GM12878 (cell line): ENCODE measurements around the gene HOOK2. TPM values are rescaled to one million over a fixed set of nuclear protein-coding genes. Genes with fewer than 3 reads are reported as not detected.

Source experiments
- ATAC-seq: fragments of 200-7000 bp; cut with Tn5 transposase; 3 replicates; pipeline ENCODE4 v1.9.1; 2020; ENCODE audit warnings: mild to moderate bottlenecking, moderate library complexity
- BruUV-seq: library from RNA; stranded (reverse); fragments of 400-500 nt; replicated peaks from 2 replicates; lab custom pipeline; 2021; lab: Mats Ljungman, UMichigan
- CTCF ChIA-PET: fragments of 300-600 bp; sonication (Branson Sonifier 250); formaldehyde crosslinking; extraction: SDS; loops from one replicate; lab custom pipeline; 2021; ENCODE audit warnings: inconsistent platforms; lab: Yijun Ruan, JAX
- POLR2A ChIA-PET: fragments of 350-600 bp; formaldehyde crosslinking; extraction: SDS; loops from one replicate; lab custom pipeline; 2021; ENCODE audit warnings: inconsistent platforms; lab: Charles Lee
- RAD21 ChIA-PET: fragments of 300-600 bp; sonication (Branson Sonifier 250); formaldehyde crosslinking; loops from one replicate; lab custom pipeline; 2023; ENCODE audit warnings: antibody characterized with exemption; ENCODE audit not compliant: unreplicated experiment; lab: Charles Lee
- SMC1A ChIA-PET: fragments of 300-600 bp; sonication (Branson Sonifier 250); formaldehyde crosslinking; loops from one replicate; lab custom pipeline; 2023; ENCODE audit not compliant: unreplicated experiment, uncharacterized antibody; lab: Charles Lee
- DNase-seq: peaks from one replicate; pipeline ENCODE4 v3.0.0-alpha.2; 2011; ENCODE audit warnings: low read depth, low spot score
- FAIRE-seq: peaks from 3 replicates; lab custom pipeline; 2011; peaks lifted over from hg19 to GRCh38; lab: Jason Lieb, UNC
- H2AFZ ChIP-seq: 2 replicates; pipeline ENCODE4 v1.6.0; 2011; ENCODE audit warnings: low read depth, low read length, control low read depth; ENCODE audit not compliant: control insufficient read depth
- H3K27ac ChIP-seq: 2 replicates; pipeline ENCODE4 v1.5.1; 2011; ENCODE audit warnings: control low read depth; ENCODE audit not compliant: control insufficient read depth, insufficient read depth
- H3K27me3 ChIP-seq, 2 experiments: replicated peaks in 1 of 2; 2 replicates each; pipeline versions ENCODE4 v1.6.0 to v1.6.1; 2011; ENCODE audit warnings: low read length in 1 of 2; ENCODE audit not compliant: control insufficient read depth in 2 of 2, insufficient read depth in 2 of 2
- H3K36me3 ChIP-seq, 2 experiments: 2 replicates each; pipeline ENCODE4 v1.5.1; 2011; ENCODE audit warnings: low read length in 1 of 2; ENCODE audit not compliant: control insufficient read depth in 2 of 2, insufficient read depth in 2 of 2
- H3K4me1 ChIP-seq: 2 replicates; pipeline ENCODE4 v1.6.1; 2011; ENCODE audit warnings: mild to moderate bottlenecking, low read length, moderate library complexity, mixed read lengths; ENCODE audit not compliant: control insufficient read depth, insufficient read depth
- H3K4me2 ChIP-seq: 2 replicates; pipeline ENCODE4 v1.6.0; 2011; ENCODE audit warnings: control low read depth; ENCODE audit not compliant: control insufficient read depth, insufficient read depth
- H3K4me3 ChIP-seq: fragments of 200-600 bp; sonication (generic); 2 replicates; pipeline ENCODE4 v1.5.1; 2016
- H3K79me2 ChIP-seq: 2 replicates; pipeline ENCODE4 v1.6.0; 2011; ENCODE audit warnings: low read length; ENCODE audit not compliant: control insufficient read depth, insufficient read depth
- H3K9ac ChIP-seq: 2 replicates; pipeline ENCODE4 v1.8.0; 2011; ENCODE audit warnings: low read length, control low read depth, mixed read lengths; ENCODE audit not compliant: control insufficient read depth, insufficient read depth
- H3K9me3 ChIP-seq: replicated peaks from 3 replicates; pipeline ENCODE4 v1.5.1; 2011; ENCODE audit warnings: mild to moderate bottlenecking, low read length; ENCODE audit not compliant: control insufficient read depth, insufficient read depth
- H4K20me1 ChIP-seq: 2 replicates; pipeline ENCODE4 v1.6.0; 2011; ENCODE audit not compliant: control insufficient read depth, insufficient read depth
- DPF2 ChIP-seq: fragments of 450-650 bp; IDR thresholded peaks from 2 replicates; pipeline ENCODE4 v1.6.1; 2017; ENCODE audit warnings: mild to moderate bottlenecking
- E4F1 ChIP-seq: fragments of 450-650 bp; IDR thresholded peaks from 2 replicates; pipeline ENCODE4 v1.6.1; 2018; ENCODE audit warnings: borderline replicate concordance, mild to moderate bottlenecking; ENCODE audit not compliant: partially characterized antibody
- HCFC1 ChIP-seq: fragments of 150-350 bp; IDR thresholded peaks from 2 replicates; pipeline ENCODE4 v1.6.1; 2014; ENCODE audit warnings: low read length
- JUNB ChIP-seq: IDR thresholded peaks from 2 replicates; pipeline ENCODE4 v1.6.1; 2016; ENCODE audit warnings: antibody characterized with exemption, mild to moderate bottlenecking
- MXI1 ChIP-seq: fragments of 150-350 bp; IDR thresholded peaks from 2 replicates; pipeline ENCODE4 v1.6.1; 2011; ENCODE audit warnings: low read depth, mild to moderate bottlenecking, inconsistent platforms, low read length, improper control_type of control experiment
- MYB ChIP-seq: fragments of 150-350 bp; IDR thresholded peaks from 2 replicates; pipeline ENCODE4 v1.6.1; 2014; ENCODE audit warnings: mild to moderate bottlenecking, low read depth, low read length, borderline replicate concordance
- PRDM15 ChIP-seq: fragments of 450-650 bp; formaldehyde crosslinking; IDR thresholded peaks from 2 replicates; pipeline ENCODE4 v1.4.0; 2020; ENCODE audit warnings: mild to moderate bottlenecking, moderate library complexity
- RELA ChIP-seq: fragments of 450-650 bp; IDR thresholded peaks from 2 replicates; pipeline ENCODE4 v1.8.0; 2014; ENCODE audit warnings: borderline replicate concordance; ENCODE audit not compliant: partially characterized antibody
- SKIL ChIP-seq: fragments of 450-650 bp; IDR thresholded peaks from 2 replicates; pipeline ENCODE4 v1.6.1; 2017; ENCODE audit warnings: mild to moderate bottlenecking, low read depth, inconsistent platforms; ENCODE audit not compliant: poor library complexity, severe bottlenecking
- SUPT20H ChIP-seq: IDR thresholded peaks from 2 replicates; pipeline ENCODE4 v1.6.1; 2011; ENCODE audit warnings: low read depth, mild to moderate bottlenecking, low read length, moderate library complexity, borderline replicate concordance; ENCODE audit not compliant: control insufficient read depth
- ZNF384 ChIP-seq: IDR thresholded peaks from 2 replicates; pipeline ENCODE4 v1.6.1; 2012; ENCODE audit warnings: low read depth, mild to moderate bottlenecking, low read length, improper control_type of control experiment, borderline replicate concordance
- WGBS: methylation state at CpG from one replicate; pipeline ENCODE4 v1.1.6; 2016; ENCODE audit warnings: low lambda C conversion rate; ENCODE audit not compliant: insufficient replicate concordance, insufficient coverage; ENCODE audit errors: missing lambda C conversion rate; 5-methylcytosine and 5-hydroxymethylcytosine counted together
- in situ Hi-C: fragments of 300-500 bp; cut with MboI; formaldehyde crosslinking; loops from 9 replicates; pipeline ENCODE4 v1.14.3; 2018; ENCODE audit warnings: mixed read lengths
- intact Hi-C: fragments of 100-400 bp; cut with micrococcal nuclease; formaldehyde crosslinking; loops from one replicate; pipeline ENCODE4 v1.14.2; 2022; ENCODE audit not compliant: unreplicated experiment
- polyA plus RNA-seq, 11 experiments: library from polyadenylated mRNA; depleted of rRNA in 4 of 11; unstranded in 6 of 11; stranded (reverse) in 5 of 11; fragments of >200 nt; fragmentation: Nextera tagmentation in 4 of 11; fragmentation: Illumina TruSeq in 1 of 11; extraction: Ambion mirVana in 4 of 11; extraction: Trizol in 1 of 11; gene quantifications; 1 replicate in 1 of 11; 2 replicates in 10 of 11; pipeline versions ENCODE4 v1.2.1 to v1.2.3, GENCODE V29; 2011 to 2016; ENCODE audit warnings: inconsistent platforms in 2 of 11, missing spikeins in 2 of 11, low read depth in 1 of 11
- total RNA-seq, 4 experiments: library from RNA; depleted of rRNA in 3 of 4; stranded (reverse); fragments of >200 nt in 3 of 4; fragmentation: Illumina TruSeq in 1 of 4; extraction: Trizol in 1 of 4; gene quantifications; 2 replicates each; pipeline versions ENCODE4 v1.2.1 to v1.2.3, GENCODE V29; 2013 to 2021

The HOOK2 gene
- total and polyA plus RNA-seq, 10 of the 15 experiments (the other 5 are each of a cell fraction or from before 2014, with no cell fraction given) = 1.5 to 9.6 (median 6.2) TPM

- TF ChIP-seq E4F1 (no peak), HCFC1 (no peak), MYB (no peak), JUNB (no peak), SKIL (no peak), DPF2 (no peak), ZNF384 (no peak)
- TF ChIP-seq, all 136 proteins: peak for 0
Measured at GRCh38 chr19:12763100-12763499, 12.3 kb downstream of the HOOK2 start (continued).

- ATAC-seq (no peak), FAIRE-seq (no peak), DNase-seq (no peak)
- no peaks in the 10 kb centered on the region for H3K4me1 ChIP-seq
- H3K79me2 ChIP-seq = no peaks in the 10 kb centered on the region
- 71% methylated on average over 6 of the region's 6 CpGs for WGBS
- H2AFZ ChIP-seq = no peak overlapping the region
- SMC1A ChIA-PET = interaction anchor here (1.2 to 2.6 kb wide), 6 partner anchors 22 to 87 kb away, joined by 3 to 31 read pairs (median 4); partner anchors contain the start of gene GET3
- BruUV-seq = no TSS peak
- CTCF ChIA-PET = interaction anchor here (0.6 to 17.0 kb wide), 26 partner anchors 9 to 206 kb away, joined by 3 to 426 read pairs (median 4); partner anchors contain the start of genes DHPS, GCDH, GET3 and HOOK2
- peaks cover 0 to 2% of the 10 kb centered on the region in 2 experiments; a peak in 2 of 4 replicates for H3K27me3 ChIP-seq
- in situ Hi-C loops = loop anchor here (5.0 kb wide), 1 partner anchor 38 kb away; no protein-coding TSS in a partner anchor
- intact Hi-C loops = loop anchor here (1.0 to 5.0 kb wide), 3 partner anchors 37 to 197 kb away; no protein-coding TSS in a partner anchor
- no peaks in the 10 kb centered on the region for H3K9me3 ChIP-seq
- POLR2A ChIA-PET = no interaction called here
- RAD21 ChIA-PET = interaction anchor here (1.2 to 9.0 kb wide), 7 partner anchors 17 to 88 kb away, joined by 3 to 76 read pairs (median 7); partner anchors contain the start of gene TNPO2
- no peaks in the 10 kb centered on the region for H4K20me1 ChIP-seq
- no peak overlapping the region for H3K4me3 ChIP-seq
- H3K9ac ChIP-seq = no peak overlapping the region
- H3K36me3 ChIP-seq = no peaks in the 10 kb centered on the region
- no peak overlapping the region for H3K27ac ChIP-seq
- H3K4me2 ChIP-seq = no peak overlapping the region
- no peak for TF ChIP-seq RELA
- TF ChIP-seq SUPT20H = no peak
- no peak for TF ChIP-seq SKIL
- no peak for TF ChIP-seq PRDM15 (CRISPR knock-in tag)
- no peak for TF ChIP-seq MXI1
Measured at GRCh38 chr19:12759686-12760085, 15.7 kb downstream of the HOOK2 start.
